Transverse colon (tissue), 4 donors: Measurements from ENCODE around the gene CADM2. TPM values are rescaled to one million over a fixed set of nuclear protein-coding genes. Genes with fewer than 3 reads are reported as not detected.

Experiments used
- DNase-seq: peaks from one replicate; pipeline ENCODE4 v3.0.0-alpha.2; 2019
- H3K27ac ChIP-seq, 4 donors: fragments of 200-600 bp; sonication (generic); 2 replicates each; pipeline ENCODE4 v1.5.1; 2016 to 2018; ENCODE audit warnings: inconsistent platforms in 4 of 4
- H3K27me3 ChIP-seq: fragments of 200-600 bp; sonication (generic); 2 replicates; pipeline ENCODE4 v1.5.1; 2017; ENCODE audit warnings: inconsistent platforms
- H3K36me3 ChIP-seq, 4 donors: fragments of 200-600 bp; sonication (generic); 2 replicates each; pipeline ENCODE4 v1.5.1; 2017 to 2019; ENCODE audit warnings: inconsistent platforms in 4 of 4
- H3K4me1 ChIP-seq, 4 donors: fragments of 200-600 bp; sonication (generic); 2 replicates each; pipeline ENCODE4 v1.5.1; 2017 to 2020; ENCODE audit warnings: inconsistent platforms in 4 of 4
- H3K4me3 ChIP-seq, 4 donors: fragments of 200-600 bp; sonication (generic); 1 replicate in 1 of 4; 2 replicates in 3 of 4; pipeline versions ENCODE4 v1.5.1 to v1.6.1; 2017 to 2019; ENCODE audit warnings: inconsistent platforms in 4 of 4
- H3K9me3 ChIP-seq, 2 donors: fragments of 200-600 bp; sonication (generic); 2 replicates each; pipeline ENCODE4 v1.5.1; 2017 to 2019; ENCODE audit warnings: inconsistent platforms in 2 of 2
- CTCF ChIP-seq, 5 experiments: fragments of 200-600 bp in 3 of 5; fragments of 450-650 bp in 2 of 5; sonication (generic) in 3 of 5; IDR thresholded peaks; 1 replicate in 2 of 5; 2 replicates in 3 of 5; pipeline ENCODE4 v1.5.1; 2016 to 2017; ENCODE audit warnings: antibody characterized with exemption in 5 of 5, inconsistent platforms in 3 of 5, mild to moderate bottlenecking in 2 of 5, moderate library complexity in 1 of 5
- EP300 ChIP-seq: sonication (generic); formaldehyde crosslinking; IDR thresholded peaks from one replicate; pipeline ENCODE4 v1.6.1; 2017; ENCODE audit warnings: antibody characterized with exemption, low read depth
- POLR2A ChIP-seq: fragments of 450-650 bp; IDR thresholded peaks from one replicate; pipeline ENCODE4 v1.6.1; 2016; ENCODE audit warnings: antibody characterized with exemption, mild to moderate bottlenecking, moderate library complexity
- POLR2AphosphoS5 ChIP-seq, 3 donors: sonication (generic); formaldehyde crosslinking; IDR thresholded peaks; one replicate each; pipeline ENCODE4 v1.6.1; 2016; ENCODE audit warnings: antibody characterized with exemption in 3 of 3
- WGBS, 2 donors: methylation state at CpG; one replicate each; pipeline ENCODE4 v1.1.5; 2018; ENCODE audit warnings: low coverage in 1 of 2; 5-methylcytosine and 5-hydroxymethylcytosine counted together
- in situ Hi-C, 4 donors: fragments of 200-750 bp; cut with MboI; loops; one replicate each; pipeline versions ENCODE4 v1.15.0 to v1.15.1; 2017; ENCODE audit warnings: low sequenced_read_pairs in 3 of 4, low pct_ligation_motif_present in 1 of 4, low pct_unique_long_range_greater_than_20kb in 1 of 4
- intact Hi-C: fragments of 100-400 bp; cut with DNase I; formaldehyde crosslinking; loops from one replicate; pipeline ENCODE4 v1.15.1; 2023; ENCODE audit warnings: low total_unique reads
- total RNA-seq, 4 donors: library from RNA; depleted of rRNA; stranded (reverse); fragments of >200 nt; gene quantifications; one replicate each; pipeline ENCODE4 v1.1.0, GENCODE V29; 2016

The CADM2 gene
- total RNA-seq, 4 donors from 2014 or later: 2.2 to 21.3 (median 4.5) TPM

GRCh38 chr3:85808755-85809154 is 850.0 kb downstream of the CADM2 start:
- no peaks in the 10 kb centered on the region for H3K4me1 ChIP-seq
- TF ChIP-seq CTCF (IDR thresholded peaks at IDR 0.05) (no peak), POLR2A (no peak), POLR2AphosphoS5 (IDR thresholded peaks at IDR 0.05) (no peak), EP300 (no peak)
- no peak overlapping the region for H3K4me3 ChIP-seq
- H3K9me3 ChIP-seq: no peaks in the 10 kb centered on the region
- 50 to 76% methylated on average over 1 of the region's 1 CpG for whole genome bisulfite sequencing, 2 donors
- no peaks in the 10 kb centered on the region for H3K27me3 ChIP-seq
- no peaks in the 10 kb centered on the region for H3K36me3 ChIP-seq
- DNase-seq: no peak
- in situ Hi-C loops: loop anchor here in 1 of 4 donors (25.0 kb wide), 1 partner anchor 429 kb away; no protein-coding TSS in a partner anchor
- H3K27ac ChIP-seq: no peak overlapping the region
- intact Hi-C loops: no loop called here

GRCh38 chr3:85821130-85821756 is 862.5 kb downstream of the CADM2 start:
- WGBS, 2 donors: 45 to 50% methylated on average over 1 of the region's 1 CpG
- H3K36me3 ChIP-seq: no peaks in the 10 kb centered on the region
- intact Hi-C loops: no loop called here
- H3K9me3 ChIP-seq: no peaks in the 10 kb centered on the region
- TF ChIP-seq POLR2AphosphoS5 (IDR thresholded peaks at IDR 0.05): no peak
- peak; percentile 25 to 51 (median 39) for TF ChIP-seq CTCF (IDR thresholded peaks at IDR 0.05)
- TF ChIP-seq EP300: no peak
- H3K4me3 ChIP-seq: no peak overlapping the region
- in situ Hi-C loops: loop anchor here in 1 of 4 donors (25.0 kb wide), 1 partner anchor 416 kb away; no protein-coding TSS in a partner anchor
- H3K27ac ChIP-seq: no peak overlapping the region
- peak; percentile 17 for DNase-seq
- no peaks in the 10 kb centered on the region for H3K27me3 ChIP-seq
- H3K4me1 ChIP-seq: no peaks in the 10 kb centered on the region

GRCh38 chr3:85835857-85836440 is 877.2 kb downstream of the CADM2 start:
- Histone ChIP-seq H3K4me3 (no peak overlapping the region), H3K27me3 (no peaks in the 10 kb centered on the region), H3K27ac (no peak overlapping the region), H3K36me3 (no peaks in the 10 kb centered on the region), H3K9me3 (no peaks in the 10 kb centered on the region), H3K4me1 (no peaks in the 10 kb centered on the region)
- intact Hi-C loops (no loop called here), in situ Hi-C loops (no loop called here)
- DNase-seq: no peak
- TF ChIP-seq CTCF (IDR thresholded peaks at IDR 0.05) (no peak), POLR2A (no peak), EP300 (no peak), POLR2AphosphoS5 (IDR thresholded peaks at IDR 0.05) (no peak)
- WGBS, 2 donors: 70 to 73% methylated on average over 1 of the region's 1 CpG

- intact Hi-C loops (no loop called here), in situ Hi-C loops (no loop called here)
- TF ChIP-seq POLR2AphosphoS5 (IDR thresholded peaks at IDR 0.05) (no peak), EP300 (no peak), POLR2A (no peak), CTCF (IDR thresholded peaks at IDR 0.05) (no peak)
- no peaks in the 10 kb centered on the region for H3K36me3 ChIP-seq
- no peaks in the 10 kb centered on the region for H3K9me3 ChIP-seq
- DNase-seq: no peak
- 73 to 78% methylated on average over 3 of the region's 3 CpGs for WGBS, 2 donors
- no peaks in the 10 kb centered on the region for H3K27me3 ChIP-seq
- no peaks in the 10 kb centered on the region for H3K4me1 ChIP-seq
- no peak overlapping the region for H3K4me3 ChIP-seq
- H3K27ac ChIP-seq: no peak overlapping the region
Observed at GRCh38 chr3:85837402-85837801, 878.6 kb downstream of the CADM2 start.
